Mesenchymal stem cell (in vitro differentiated cells and primary cell): Measurements from ENCODE around the gene P4HA3.

Experiments
- DNase-seq: peaks from one replicate; pipeline ENCODE4 v3.0.0-alpha.2; 2013
- H2AFZ ChIP-seq: one replicate; pipeline ENCODE4 v1.6.1; 2013; ENCODE audit warnings: low read depth, mild to moderate bottlenecking, control low read depth, inconsistent platforms, low read length, moderate library complexity
- H2AK5ac ChIP-seq: 2 replicates; pipeline ENCODE4 v1.6.1; 2013; ENCODE audit warnings: low read length, moderate library complexity, mild to moderate bottlenecking, inconsistent platforms; ENCODE audit not compliant: severe bottlenecking
- H2BK120ac ChIP-seq: one replicate; pipeline ENCODE4 v1.6.1; 2013; ENCODE audit warnings: low read depth, mild to moderate bottlenecking, inconsistent platforms, low read length, moderate library complexity
- H2BK12ac ChIP-seq, 2 experiments: one replicate each; pipeline ENCODE4 v1.6.1; 2013; ENCODE audit warnings: inconsistent platforms in 2 of 2, low read length in 2 of 2, mild to moderate bottlenecking in 2 of 2, moderate library complexity in 2 of 2, control low read depth in 1 of 2
- H2BK15ac ChIP-seq: one replicate; pipeline ENCODE4 v1.6.1; 2013; ENCODE audit warnings: mild to moderate bottlenecking, low read depth, inconsistent platforms; ENCODE audit not compliant: poor library complexity, severe bottlenecking
- H2BK5ac ChIP-seq: 2 replicates; pipeline ENCODE4 v1.6.1; 2013; ENCODE audit warnings: low read depth, mild to moderate bottlenecking, low read length, control low read depth, inconsistent platforms; ENCODE audit not compliant: poor library complexity, severe bottlenecking
- H3K14ac ChIP-seq, 2 experiments: one replicate each; pipeline ENCODE4 v1.6.1; 2013; ENCODE audit warnings: inconsistent platforms in 2 of 2, low read length in 2 of 2, control low read depth in 1 of 2, mild to moderate bottlenecking in 1 of 2, moderate library complexity in 1 of 2
- H3K18ac ChIP-seq, 2 experiments: one replicate each; pipeline ENCODE4 v1.6.1; 2013; ENCODE audit warnings: inconsistent platforms in 2 of 2, low read length in 2 of 2, control low read depth in 1 of 2, low read depth in 1 of 2, mild to moderate bottlenecking in 1 of 2
- H3K23ac ChIP-seq, 2 experiments: one replicate each; pipeline ENCODE4 v1.6.1; 2013; ENCODE audit warnings: inconsistent platforms in 2 of 2, low read length in 2 of 2, mild to moderate bottlenecking in 2 of 2, moderate library complexity in 2 of 2, control low read depth in 1 of 2
- H3K27ac ChIP-seq: 2 replicates; pipeline ENCODE4 v1.5.1; 2013; ENCODE audit warnings: mild to moderate bottlenecking, moderate library complexity, low read length, control low read depth, inconsistent platforms; ENCODE audit not compliant: poor library complexity, severe bottlenecking
- H3K27me3 ChIP-seq, 2 experiments: 2 replicates each; pipeline versions ENCODE4 v1.6.1 to v1.7.0; 2013; ENCODE audit warnings: low read length in 2 of 2, mild to moderate bottlenecking in 2 of 2, moderate library complexity in 2 of 2, control low read depth in 1 of 2, inconsistent platforms in 1 of 2; ENCODE audit not compliant: control insufficient read depth in 1 of 2, insufficient read depth in 1 of 2
- H3K36me3 ChIP-seq, 2 experiments: 2 replicates each; pipeline versions ENCODE4 v1.6.1 to v1.7.0; 2013; ENCODE audit warnings: low read length in 2 of 2, control low read depth in 1 of 2, inconsistent platforms in 1 of 2, low read depth in 1 of 2, mild to moderate bottlenecking in 1 of 2; ENCODE audit not compliant: insufficient read depth in 2 of 2, control insufficient read depth in 1 of 2
- H3K4ac ChIP-seq, 2 experiments: one replicate each; pipeline ENCODE4 v1.6.1; 2013; ENCODE audit warnings: inconsistent platforms in 2 of 2, low read length in 2 of 2, mild to moderate bottlenecking in 2 of 2, moderate library complexity in 2 of 2, control low read depth in 1 of 2, low read depth in 1 of 2
- H3K4me1 ChIP-seq: 2 replicates; pipeline ENCODE4 v1.6.1; 2013; ENCODE audit warnings: low read depth, low read length, control low read depth; ENCODE audit not compliant: control insufficient read depth, insufficient read depth
- H3K4me2 ChIP-seq: 2 replicates; pipeline ENCODE4 v1.6.1; 2013; ENCODE audit warnings: low read length, mild to moderate bottlenecking, inconsistent platforms; ENCODE audit not compliant: poor library complexity, severe bottlenecking
- H3K4me3 ChIP-seq, 2 experiments: 2 replicates each; pipeline versions ENCODE4 v1.5.1 to v1.7.0; 2013; ENCODE audit warnings: low read length in 2 of 2, mild to moderate bottlenecking in 2 of 2, control low read depth in 1 of 2, low read depth in 1 of 2; ENCODE audit not compliant: insufficient read depth in 1 of 2
- H3K79me1 ChIP-seq: replicated peaks from 2 replicates; pipeline ENCODE4 v1.6.1; 2013; ENCODE audit warnings: mild to moderate bottlenecking, control low read depth, low read length, inconsistent platforms; ENCODE audit not compliant: poor library complexity, severe bottlenecking
- H3K9ac ChIP-seq: 2 replicates; pipeline ENCODE4 v1.7.0; 2013; ENCODE audit warnings: mild to moderate bottlenecking, low read length, moderate library complexity
- H3K9me3 ChIP-seq: 2 replicates; pipeline ENCODE4 v1.7.0; 2013; ENCODE audit warnings: mild to moderate bottlenecking, low read length; ENCODE audit not compliant: control insufficient read depth
- H4K8ac ChIP-seq: one replicate; pipeline ENCODE4 v1.6.1; 2013; ENCODE audit warnings: inconsistent platforms, mild to moderate bottlenecking, low read length, moderate library complexity
- H4K91ac ChIP-seq: one replicate; pipeline ENCODE4 v1.6.1; 2013; ENCODE audit warnings: mild to moderate bottlenecking, low read length, inconsistent platforms
- WGBS: methylation state at CpG from one replicate; pipeline ENCODE4 v1.1.7; 2013; ENCODE audit warnings: mixed read lengths; 5-methylcytosine and 5-hydroxymethylcytosine counted together

The P4HA3 gene

GRCh38 chr11:74269161-74269811, 42.2 kb downstream of the P4HA3 start:
- Histone ChIP-seq H2BK5ac (no peak overlapping the region), H2BK15ac (no peak overlapping the region), H3K23ac (no peak overlapping the region), H3K79me1 (no peaks in the 10 kb centered on the region), H3K27ac (no peak overlapping the region), H3K4ac (no peak overlapping the region), H3K27me3 (no peaks in the 10 kb centered on the region), H3K4me2 (no peak overlapping the region), H2BK120ac (no peak overlapping the region), H3K4me3 (no peak overlapping the region), H4K91ac (no peak overlapping the region), H2AK5ac (no peak overlapping the region), H3K4me1 (peaks cover 2% of the 10 kb centered on the region), H3K9me3 (no peaks in the 10 kb centered on the region), H2BK12ac (no peak overlapping the region), H2AFZ (no peak overlapping the region), H3K18ac (no peak overlapping the region), H3K9ac (no peak overlapping the region), H3K14ac (no peak overlapping the region), H4K8ac (no peak overlapping the region), H3K36me3 (no peaks in the 10 kb centered on the region)
- no peak for DNase-seq
- 95% methylated on average over 10 of the region's 11 CpGs for WGBS

- Histone ChIP-seq H3K4ac (no peak overlapping the region), H3K9me3 (no peaks in the 10 kb centered on the region), H2BK15ac (no peak overlapping the region), H3K79me1 (no peaks in the 10 kb centered on the region), H2BK120ac (no peak overlapping the region), H3K27me3 (no peaks in the 10 kb centered on the region), H3K27ac (no peak overlapping the region), H4K91ac (no peak overlapping the region), H3K23ac (no peak overlapping the region), H3K4me3 (no peak overlapping the region), H2BK12ac (no peak overlapping the region), H3K4me2 (no peak overlapping the region), H3K14ac (no peak overlapping the region), H3K36me3 (no peaks in the 10 kb centered on the region), H2AFZ (no peak overlapping the region), H3K18ac (no peak overlapping the region), H3K4me1 (peaks cover 2% of the 10 kb centered on the region), H4K8ac (no peak overlapping the region), H2AK5ac (no peak overlapping the region), H3K9ac (no peak overlapping the region), H2BK5ac (no peak overlapping the region)
- 98% methylated on average over 4 of the region's 4 CpGs for WGBS
- DNase-seq: no peak
These were observed 43.0 kb downstream of the P4HA3 start for GRCh38 chr11:74268456-74268855.

GRCh38 chr11:74267014-74267413, 44.4 kb downstream of the P4HA3 start:
- Histone ChIP-seq H2AK5ac (no peak overlapping the region), H3K27ac (no peak overlapping the region), H3K23ac (no peak overlapping the region), H3K4me2 (no peak overlapping the region), H4K8ac (no peak overlapping the region), H2AFZ (no peak overlapping the region), H2BK12ac (no peak overlapping the region), H2BK120ac (no peak overlapping the region), H2BK15ac (no peak overlapping the region), H3K4me1 (peaks cover 2% of the 10 kb centered on the region), H3K14ac (no peak overlapping the region), H3K27me3 (no peaks in the 10 kb centered on the region), H3K9me3 (no peaks in the 10 kb centered on the region), H2BK5ac (no peak overlapping the region), H3K36me3 (no peaks in the 10 kb centered on the region), H3K79me1 (no peaks in the 10 kb centered on the region), H3K18ac (no peak overlapping the region), H3K9ac (no peak overlapping the region), H3K4me3 (no peak overlapping the region), H3K4ac (no peak overlapping the region), H4K91ac (no peak overlapping the region)
- 86% methylated on average over 6 of the region's 6 CpGs for WGBS
- no peak for DNase-seq

- Histone ChIP-seq H3K18ac (no peak overlapping the region), H3K4me3 (no peak overlapping the region), H3K4ac (no peak overlapping the region), H3K79me1 (no peaks in the 10 kb centered on the region), H3K27ac (no peak overlapping the region), H3K14ac (no peak overlapping the region), H3K23ac (no peak overlapping the region), H2BK15ac (no peak overlapping the region), H3K4me1 (peaks cover 2% of the 10 kb centered on the region), H2BK5ac (no peak overlapping the region), H3K27me3 (no peaks in the 10 kb centered on the region), H2BK12ac (no peak overlapping the region), H2AK5ac (no peak overlapping the region), H3K4me2 (no peak overlapping the region), H4K91ac (no peak overlapping the region), H2BK120ac (no peak overlapping the region), H3K9me3 (no peaks in the 10 kb centered on the region), H4K8ac (no peak overlapping the region), H3K36me3 (no peaks in the 10 kb centered on the region), H3K9ac (no peak overlapping the region), H2AFZ (no peak overlapping the region)
- 96% methylated on average over 1 of the region's 1 CpG for WGBS
- no peak for DNase-seq
These were observed 46.2 kb downstream of the P4HA3 start for GRCh38 chr11:74265256-74265655.
